ENCODE data around the gene RAPGEF1. TPM values are rescaled to one million over a fixed set of nuclear protein-coding genes. Genes with fewer than 3 reads are reported as not detected.

The RAPGEF1 gene
- total RNA-seq, 4 donors from 2014 or later = 43.0 to 58.3 (median 51.7) TPM

DNA sequence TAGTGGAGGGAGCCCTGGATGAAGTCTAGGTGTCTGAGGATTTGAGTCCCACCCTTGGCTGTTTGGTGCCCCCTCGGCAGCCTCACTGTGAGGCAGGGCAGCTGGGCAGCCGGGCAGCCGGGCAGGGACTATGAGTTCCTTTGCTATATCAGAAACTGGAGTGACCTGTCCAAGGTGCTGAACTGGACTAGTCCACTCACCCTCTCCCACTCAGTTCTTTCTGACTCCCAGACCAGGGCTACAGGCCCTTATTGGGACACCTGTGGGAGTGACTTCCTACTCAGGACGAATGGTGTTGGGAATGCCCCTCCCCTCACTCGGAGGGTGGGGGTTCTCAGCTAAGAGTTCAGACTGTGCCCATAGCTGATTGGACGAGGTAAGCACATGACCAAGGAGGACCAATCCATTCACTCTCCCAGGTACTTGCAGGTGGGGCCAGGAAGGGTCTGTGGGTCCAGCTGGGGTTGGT is 34.1 kb upstream of the RAPGEF1 start:
- no peaks in the 10 kb centered on the region for H3K4me1 ChIP-seq
- no peaks in the 10 kb centered on the region for H3K36me3 ChIP-seq
- WGBS = 36% methylated on average over 5 of the region's 6 CpGs
- TF ChIP-seq POLR2AphosphoS5 (IDR thresholded peaks at IDR 0.05) (no peak), EP300 (IDR thresholded peaks at IDR 0.05) (no peak), POLR2A (IDR thresholded peaks at IDR 0.05) (no peak), CTCF (IDR thresholded peaks at IDR 0.05) (no peak)
- no peak for DNase-seq (ENCODE audit: low spot score in 2 of 2)
- peaks cover 24% of the 10 kb centered on the region for H3K27me3 ChIP-seq
- H3K9me3 ChIP-seq = no peaks in the 10 kb centered on the region
- H3K27ac ChIP-seq = no peak overlapping the region
- no peak overlapping the region for H3K4me3 ChIP-seq

- H3K27ac ChIP-seq = no peak overlapping the region
- no peak for TF ChIP-seq CTCF (IDR thresholded peaks at IDR 0.05)
- no peak for TF ChIP-seq POLR2A (IDR thresholded peaks at IDR 0.05)
- no peak for TF ChIP-seq POLR2AphosphoS5 (IDR thresholded peaks at IDR 0.05)
- no peak for TF ChIP-seq EP300 (IDR thresholded peaks at IDR 0.05)
- H3K36me3 ChIP-seq = no peaks in the 10 kb centered on the region
- H3K4me1 ChIP-seq = no peaks in the 10 kb centered on the region
- 75% methylated on average over 2 of the region's 3 CpGs for WGBS
- H3K9me3 ChIP-seq = no peaks in the 10 kb centered on the region
- no peak overlapping the region for H3K4me3 ChIP-seq
- peaks cover 24% of the 10 kb centered on the region for H3K27me3 ChIP-seq
- no peak for DNase-seq (ENCODE audit: low spot score in 2 of 2)
Observed at GRCh38 chr9:131772940-131773339, 33.1 kb upstream of the RAPGEF1 start.

DNA sequence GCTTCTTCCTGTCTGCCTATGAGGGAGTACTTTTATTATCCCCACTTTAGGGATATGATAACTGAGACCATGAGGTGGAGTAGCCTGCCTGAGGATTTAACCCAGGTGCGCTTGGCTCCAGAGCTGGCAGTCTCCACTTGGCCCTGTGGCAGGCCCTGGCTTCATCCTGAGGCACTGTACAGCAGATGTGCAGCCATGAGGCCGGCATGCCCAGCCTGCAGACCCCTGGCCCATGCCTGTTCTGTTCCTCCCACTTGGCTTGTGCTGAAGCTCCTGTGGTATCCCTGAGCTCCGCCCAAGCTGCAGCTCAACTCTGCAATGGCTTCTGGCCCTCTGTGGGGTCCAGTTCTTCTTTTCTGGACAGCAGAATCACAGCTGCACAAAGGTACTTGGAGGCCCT is 31.8 kb upstream of the RAPGEF1 start:
- H3K4me3 ChIP-seq = no peak overlapping the region
- no peak for DNase-seq (ENCODE audit: low spot score in 2 of 2)
- no peaks in the 10 kb centered on the region for H3K36me3 ChIP-seq
- H3K27ac ChIP-seq = no peak overlapping the region
- H3K4me1 ChIP-seq = no peaks in the 10 kb centered on the region
- H3K9me3 ChIP-seq = no peaks in the 10 kb centered on the region
- H3K27me3 ChIP-seq = peaks cover 24% of the 10 kb centered on the region
- WGBS = 84% methylated on average over 3 of the region's 3 CpGs
- TF ChIP-seq CTCF (IDR thresholded peaks at IDR 0.05) = no peak

DNA sequence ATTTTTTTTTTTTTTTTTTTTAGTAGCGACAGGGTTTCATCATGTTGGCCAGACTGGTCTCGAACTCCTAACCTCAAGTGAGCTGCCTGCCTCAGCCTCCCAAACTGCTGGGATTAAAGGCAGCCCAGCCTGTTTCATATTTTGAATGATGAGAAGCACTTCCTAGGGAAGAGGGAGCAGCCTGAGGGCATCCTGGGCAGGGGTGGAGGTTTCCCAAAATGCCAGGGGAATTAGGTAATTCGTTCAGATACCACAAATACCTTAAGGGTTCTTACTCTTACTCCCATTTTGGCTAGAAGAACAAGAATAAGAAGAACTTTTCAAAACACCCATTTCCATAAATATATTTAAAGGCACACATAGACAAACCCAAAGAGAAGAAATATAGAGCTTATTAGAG is 29.5 kb upstream of the RAPGEF1 start:
- Histone ChIP-seq H3K36me3 (no peaks in the 10 kb centered on the region), H3K4me1 (no peaks in the 10 kb centered on the region), H3K27me3 (peaks cover 27% of the 10 kb centered on the region), H3K9me3 (no peaks in the 10 kb centered on the region), H3K27ac (no peak overlapping the region), H3K4me3 (no peak overlapping the region)
- DNase-seq (ENCODE audit: low spot score in 2 of 2) = no peak
- TF ChIP-seq POLR2A (IDR thresholded peaks at IDR 0.05) = no peak
- TF ChIP-seq EP300 (IDR thresholded peaks at IDR 0.05) = no peak
- TF ChIP-seq POLR2AphosphoS5 (IDR thresholded peaks at IDR 0.05) = no peak
- TF ChIP-seq CTCF (IDR thresholded peaks at IDR 0.05) = no peak
- WGBS = 43% methylated on average over 3 of the region's 3 CpGs

DNA sequence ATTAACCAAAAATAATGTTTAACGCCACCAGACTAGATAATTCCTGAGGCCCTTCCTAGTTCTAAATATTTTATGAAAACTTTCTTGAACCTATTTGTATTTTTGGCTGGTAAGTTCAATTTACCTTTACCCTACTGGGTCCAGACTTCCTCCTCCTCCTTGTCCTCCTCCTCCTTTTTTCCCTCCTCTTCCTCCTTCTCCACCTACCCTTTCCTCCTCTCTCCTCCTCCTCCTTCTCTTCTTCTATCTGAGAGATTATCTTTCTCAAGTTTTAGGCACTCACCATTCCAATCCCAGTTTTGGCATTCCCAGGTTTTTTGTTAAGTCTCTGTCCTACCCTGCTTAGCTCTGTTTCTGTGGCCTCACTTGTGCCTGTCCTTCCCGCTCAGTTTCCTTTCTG is 24.7 kb upstream of the RAPGEF1 start:
- Histone ChIP-seq H3K4me3 (no peak overlapping the region), H3K9me3 (no peaks in the 10 kb centered on the region), H3K36me3 (no peaks in the 10 kb centered on the region), H3K4me1 (peaks cover 6% of the 10 kb centered on the region), H3K27me3 (peaks cover 13% of the 10 kb centered on the region), H3K27ac (no peak overlapping the region)
- no peak for DNase-seq (ENCODE audit: low spot score in 2 of 2)
- 89% methylated on average over 2 of the region's 2 CpGs for WGBS
- TF ChIP-seq POLR2A (IDR thresholded peaks at IDR 0.05) = no peak
- TF ChIP-seq POLR2AphosphoS5 (IDR thresholded peaks at IDR 0.05) = no peak
- TF ChIP-seq EP300 (IDR thresholded peaks at IDR 0.05) = no peak
- no peak for TF ChIP-seq CTCF (IDR thresholded peaks at IDR 0.05)
